Tibial nerve (tissue), 3 donors: Measurements from ENCODE around the gene ADAMTS3.

Experiments
- CTCF ChIP-seq, 5 experiments: fragments of 200-600 bp in 3 of 5; fragments of 450-650 bp in 2 of 5; sonication (generic) in 3 of 5; IDR thresholded peaks; one replicate each; pipeline ENCODE4 v1.5.1; 2016 to 2019; ENCODE audit warnings: antibody characterized with exemption in 5 of 5, mild to moderate bottlenecking in 3 of 5, moderate library complexity in 2 of 5
- POLR2A ChIP-seq, 2 donors: fragments of 450-650 bp; IDR thresholded peaks; one replicate each; pipeline ENCODE4 v1.6.1; 2017; ENCODE audit warnings: antibody characterized with exemption in 2 of 2, mild to moderate bottlenecking in 2 of 2, moderate library complexity in 2 of 2

DNA sequence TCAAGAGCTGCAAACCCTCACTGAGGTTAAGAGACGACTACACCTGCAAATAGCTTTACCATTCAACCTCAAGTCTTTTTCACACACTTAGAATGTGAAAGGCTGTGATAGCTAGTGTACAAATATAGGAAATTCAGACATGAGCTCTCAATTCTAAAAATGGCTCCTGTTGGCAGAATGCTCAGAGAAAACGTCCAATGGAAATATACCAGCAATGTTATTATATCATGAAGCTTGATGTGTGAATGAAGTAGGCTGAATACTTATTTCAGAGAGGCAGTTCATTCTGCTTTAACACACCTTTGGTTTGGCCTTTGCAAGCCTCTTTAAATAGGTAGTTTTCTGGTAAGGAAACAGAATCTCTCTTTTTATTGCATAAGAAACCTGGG lies 227.6 kb downstream of the ADAMTS3 start:
- TF ChIP-seq CTCF (IDR thresholded peaks at IDR 0.05): no peak
- TF ChIP-seq POLR2A (IDR thresholded peaks at IDR 0.05): no peak
